WTC11 (cell line): ENCODE measurements around the gene CACNB1.

Experiments used
- ATF3 ChIP-seq: sonication (generic); formaldehyde crosslinking; conservative IDR thresholded peaks from 2 replicates; pipeline ENCODE4 v1.8.1; 2022; ENCODE audit warnings: mild to moderate bottlenecking, missing genetic modification reagents
- CTCF ChIP-seq: fragments of 200-600 bp; IDR thresholded peaks from 2 replicates; pipeline ENCODE4 v1.8.0; 2022; ENCODE audit warnings: antibody characterized with exemption
- FOXK1 ChIP-seq: sonication (generic); formaldehyde crosslinking; IDR thresholded peaks from 2 replicates; pipeline ENCODE4 v1.8.0; 2022; ENCODE audit warnings: mild to moderate bottlenecking, moderate library complexity, missing genetic modification reagents
- OVOL2 ChIP-seq: fragments of 250-450 bp; sonication (Bioruptor Pico); IDR thresholded peaks from 2 replicates; pipeline ENCODE4 v1.9.0; 2021; ENCODE audit warnings: mild to moderate bottlenecking, borderline replicate concordance
- SMAD4 ChIP-seq: sonication (generic); formaldehyde crosslinking; IDR thresholded peaks from 2 replicates; pipeline ENCODE4 v1.8.0; 2022; ENCODE audit warnings: mild to moderate bottlenecking, missing genetic modification reagents
- SP1 ChIP-seq: sonication (generic); formaldehyde crosslinking; conservative IDR thresholded peaks from 2 replicates; pipeline ENCODE4 v1.8.1; 2022; ENCODE audit warnings: missing genetic modification reagents

DNA sequence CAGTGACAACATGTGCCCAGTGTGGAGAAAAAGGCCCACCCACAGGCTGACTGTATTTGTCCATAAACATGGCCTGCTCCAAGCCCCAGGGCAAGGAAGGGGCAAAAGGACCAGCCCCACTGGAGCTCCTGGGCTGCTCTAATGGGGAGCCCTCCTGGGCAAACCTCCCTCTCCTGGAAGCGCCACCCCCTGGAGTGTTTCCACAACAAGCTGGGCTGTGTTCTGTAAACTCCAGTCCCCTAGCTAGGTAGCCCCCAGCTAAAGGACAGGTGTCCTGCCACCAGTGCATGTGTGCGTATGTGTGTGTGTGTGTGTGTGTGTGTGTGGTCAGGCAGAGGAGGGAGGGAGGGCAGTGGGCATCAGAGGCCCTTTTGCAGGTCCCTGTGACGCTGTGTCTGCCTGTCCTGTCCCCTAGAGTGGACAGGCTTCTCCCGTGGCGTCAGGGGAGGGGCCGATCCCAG lies 39.5 kb upstream of the CACNB1 start:
- TF ChIP-seq CTCF (no peak), SP1 (CRISPR knock-in tag) (no peak), SMAD4 (CRISPR knock-in tag) (no peak), OVOL2 (no peak), FOXK1 (CRISPR knock-in tag) (no peak), ATF3 (CRISPR knock-in tag) (no peak)
